C4-2B (cell line): ENCODE results near the gene PARD3B.

Source experiments
- CTCF ChIP-seq: fragments of 450-650 bp; conservative IDR thresholded peaks from 2 replicates; pipeline ENCODE4 v1.5.1; 2017; ENCODE audit warnings: mild to moderate bottlenecking
- ZFX ChIP-seq: fragments of 450-650 bp; IDR thresholded peaks from 2 replicates; pipeline ENCODE4 v1.6.1; 2017

GRCh38 chr2:205156457-205156856 is 611.2 kb downstream of the PARD3B start:
- TF ChIP-seq CTCF: no peak
- no peak for TF ChIP-seq ZFX
